Naive thymus-derived CD8-positive, alpha-beta T cell (primary cell): ENCODE data around the gene RAMP1. TPM values are rescaled to one million over a fixed set of nuclear protein-coding genes. Genes with fewer than 3 reads are reported as not detected.

Experiments used
- ATAC-seq, 2 donors: fragments of 150-1000 bp; cut with Tn5 transposase in 1 of 2; sonication (Bioruptor Pico), chemical (Tn5 transposase) in 1 of 2; 1 replicate in 1 of 2; 2 replicates in 1 of 2; pipeline ENCODE4 v1.10.0; 2021; ENCODE audit warnings: mild to moderate bottlenecking in 2 of 2, moderate library complexity in 2 of 2
- POLR2A ChIA-PET: fragments of 350-600 bp; sonication (Branson Sonifier 250); formaldehyde crosslinking; loops from one replicate; lab custom pipeline; 2021; ENCODE audit warnings: antibody characterized with exemption; lab: Charles Lee
- DNase-seq, 10 donors: peaks; one replicate each; pipeline versions ENCODE4 v3.0.0 to v3.0.0-alpha.2; 2020 to 2022
- H3K27ac Mint-ChIP-seq, 10 donors: one replicate each; pipeline ENCODE4 v1.8.0; 2020 to 2022; ENCODE audit warnings: mild to moderate bottlenecking in 10 of 10, mixed read lengths in 10 of 10, moderate library complexity in 4 of 10, inconsistent platforms in 1 of 10
- H3K27me3 Mint-ChIP-seq, 5 donors: one replicate each; pipeline ENCODE4 v1.8.0; 2021 to 2022; ENCODE audit warnings: mixed read lengths in 5 of 5
- H3K36me3 Mint-ChIP-seq, 3 donors: one replicate each; pipeline ENCODE4 v1.8.0; 2020 to 2022; ENCODE audit warnings: mixed read lengths in 3 of 3, mild to moderate bottlenecking in 2 of 3, inconsistent platforms in 1 of 3
- H3K4me1 Mint-ChIP-seq, 4 donors: one replicate each; pipeline ENCODE4 v1.8.0; 2021 to 2022; ENCODE audit warnings: mixed read lengths in 4 of 4
- H3K4me3 Mint-ChIP-seq, 10 donors: one replicate each; pipeline ENCODE4 v1.8.0; 2020 to 2022; ENCODE audit warnings: mild to moderate bottlenecking in 10 of 10, mixed read lengths in 10 of 10, moderate library complexity in 6 of 10, inconsistent platforms in 1 of 10
- H3K9me3 Mint-ChIP-seq, 9 donors: one replicate each; pipeline ENCODE4 v1.8.0; 2020 to 2022; ENCODE audit warnings: mixed read lengths in 9 of 9, mild to moderate bottlenecking in 3 of 9, inconsistent platforms in 1 of 9, moderate library complexity in 1 of 9
- polyA plus RNA-seq, 3 donors: library from polyadenylated mRNA; unstranded; fragments of 300-500 nt; fragmentation: Illumina TruSeq; gene quantifications; one replicate each; pipeline ENCODE4 v1.2.3, GENCODE V29; 2021
- total RNA-seq, 8 experiments: library from RNA in 2 of 8; stranded (reverse) in 2 of 8; gene quantifications; one replicate each; pipeline ENCODE4 v1.2.3 and lab custom pipeline; 2021 to 2026

Gene RAMP1
- total RNA-seq = not detected
- polyA plus RNA-seq = 1 to 10 TPM in 1 of 3 donors, not detected in 2; 1.1 TPM
- 0 to 0.19 (median 0) reads per million in 6 experiments for total RNA-seq (lab: John Stamatoyannopoulos, UW)

GRCh38 chr2:237859533-237860272 is at the start of gene RAMP1:
RAMP1 (plus strand) TSS chr2:237859623; CDS start chr2:237859676, 53 bp downstream.
- DNase-seq = no peak
- H3K4me1 Mint-ChIP-seq = peaks cover 4 to 14% (median 10%) of the 10 kb centered on the region in 4 donors
- peaks cover 14 to 57% (median 34%) of the 10 kb centered on the region in 5 donors for H3K27me3 Mint-ChIP-seq
- H3K36me3 Mint-ChIP-seq = peaks cover 0 to 3% (median 0%) of the 10 kb centered on the region in 3 donors
- H3K27ac Mint-ChIP-seq = peak within 1 kb of the TSS in 1 of 10 donors; percentile 15
- POLR2A ChIA-PET = no interaction called here
- H3K4me3 Mint-ChIP-seq = peak within 1 kb of the TSS in 7 of 10 donors; percentile 0 to 77 (median 26)
- peak in 1 of 2 donors; percentile 32 for ATAC-seq
- peaks cover 0 to under 1% (median 0%) of the 10 kb centered on the region in 9 donors for H3K9me3 Mint-ChIP-seq

GRCh38 chr2:237815637-237816036 is 43.8 kb upstream of the RAMP1 start:
- Mint-ChIP-seq H3K27ac (no peak overlapping the region), H3K27me3 (peaks cover 0 to 1% (median 0%) of the 10 kb centered on the region in 5 donors), H3K4me3 (no peak overlapping the region), H3K9me3 (no peaks in the 10 kb centered on the region), H3K36me3 (no peaks in the 10 kb centered on the region), H3K4me1 (peaks cover 0 to 3% (median 0%) of the 10 kb centered on the region in 4 donors)
- POLR2A ChIA-PET = no interaction called here
- ATAC-seq = no peak
- no peak for DNase-seq

GRCh38 chr2:237816531-237816930 is 42.9 kb upstream of the RAMP1 start:
- H3K27ac Mint-ChIP-seq = peak overlapping the region in 1 of 10 donors; percentile 25
- POLR2A ChIA-PET = no interaction called here
- H3K4me3 Mint-ChIP-seq = no peak overlapping the region
- ATAC-seq (no peak), DNase-seq (no peak)
- no peaks in the 10 kb centered on the region for H3K9me3 Mint-ChIP-seq
- no peaks in the 10 kb centered on the region for H3K36me3 Mint-ChIP-seq
- H3K27me3 Mint-ChIP-seq = peaks cover 0 to 1% (median 0%) of the 10 kb centered on the region in 5 donors
- H3K4me1 Mint-ChIP-seq = peaks cover 0 to 3% (median 0%) of the 10 kb centered on the region in 4 donors

GRCh38 chr2:237818066-237818473 is 41.4 kb upstream of the RAMP1 start:
- POLR2A ChIA-PET = no interaction called here
- Mint-ChIP-seq H3K4me3 (no peak overlapping the region), H3K36me3 (no peaks in the 10 kb centered on the region), H3K27me3 (no peaks in the 10 kb centered on the region), H3K4me1 (peaks cover 0 to 3% (median 0%) of the 10 kb centered on the region in 4 donors), H3K27ac (no peak overlapping the region), H3K9me3 (no peaks in the 10 kb centered on the region)
- no peak for ATAC-seq
- DNase-seq = no peak

- Mint-ChIP-seq H3K4me3 (no peak overlapping the region), H3K4me1 (peaks cover 0 to 3% (median 0%) of the 10 kb centered on the region in 4 donors), H3K9me3 (no peaks in the 10 kb centered on the region), H3K27ac (no peak overlapping the region), H3K36me3 (no peaks in the 10 kb centered on the region), H3K27me3 (no peaks in the 10 kb centered on the region)
- POLR2A ChIA-PET = no interaction called here
- no peak for DNase-seq
- ATAC-seq = no peak
These were observed 40.2 kb upstream of the RAMP1 start for GRCh38 chr2:237819231-237819630.

- Mint-ChIP-seq H3K4me3 (no peak overlapping the region), H3K36me3 (peaks cover 0 to 1% (median 0%) of the 10 kb centered on the region in 3 donors), H3K27me3 (no peaks in the 10 kb centered on the region), H3K4me1 (peaks cover 0 to 3% (median 0%) of the 10 kb centered on the region in 4 donors), H3K9me3 (no peaks in the 10 kb centered on the region), H3K27ac (no peak overlapping the region)
- ATAC-seq = no peak
- POLR2A ChIA-PET = interaction anchor here (0.5 kb wide), 1 partner anchor 41 kb away, joined by 3 read pairs; no protein-coding TSS in a partner anchor
- DNase-seq = no peak
These were observed 39.0 kb upstream of the RAMP1 start for GRCh38 chr2:237820421-237820820.

- POLR2A ChIA-PET = interaction anchor here (0.6 kb wide), 1 partner anchor 167 kb away, joined by 6 read pairs; no protein-coding TSS in a partner anchor
- Mint-ChIP-seq H3K4me1 (no peaks in the 10 kb centered on the region), H3K4me3 (no peak overlapping the region), H3K27ac (no peak overlapping the region), H3K27me3 (no peaks in the 10 kb centered on the region), H3K36me3 (peaks cover 0 to 4% (median 2%) of the 10 kb centered on the region in 3 donors), H3K9me3 (no peaks in the 10 kb centered on the region)
- no peak for DNase-seq
- no peak for ATAC-seq
These were observed 35.9 kb upstream of the RAMP1 start for GRCh38 chr2:237823544-237823943.

- Mint-ChIP-seq H3K27ac (no peak overlapping the region), H3K27me3 (no peaks in the 10 kb centered on the region), H3K4me3 (no peak overlapping the region), H3K9me3 (no peaks in the 10 kb centered on the region), H3K4me1 (no peaks in the 10 kb centered on the region), H3K36me3 (peaks cover 0 to 4% (median 2%) of the 10 kb centered on the region in 3 donors)
- POLR2A ChIA-PET = no interaction called here
- no peak for DNase-seq
- no peak for ATAC-seq
These were observed 35.3 kb upstream of the RAMP1 start for GRCh38 chr2:237824085-237824484.

- POLR2A ChIA-PET = interaction anchor here (0.5 kb wide), 1 partner anchor 72 kb away, joined by 3 read pairs; no protein-coding TSS in a partner anchor
- H3K4me1 Mint-ChIP-seq = peaks cover 0 to 3% (median under 1%) of the 10 kb centered on the region in 4 donors
These were observed 31.9 kb upstream of the RAMP1 start for GRCh38 chr2:237827421-237827987.

GRCh38 chr2:237830522-237830921 is 28.9 kb upstream of the RAMP1 start:
- ATAC-seq (no peak), DNase-seq (no peak)
- Mint-ChIP-seq H3K36me3 (peaks cover 0 to 8% (median 1%) of the 10 kb centered on the region in 3 donors), H3K27me3 (no peaks in the 10 kb centered on the region), H3K9me3 (no peaks in the 10 kb centered on the region), H3K27ac (no peak overlapping the region), H3K4me1 (peaks cover 0 to 3% (median under 1%) of the 10 kb centered on the region in 4 donors), H3K4me3 (no peak overlapping the region)
- POLR2A ChIA-PET = no interaction called here

More at GRCh38 chr2:237827421-237827987, 31.9 kb upstream of the RAMP1 start:
- no peak for DNase-seq
- ATAC-seq = no peak
- no peaks in the 10 kb centered on the region for H3K9me3 Mint-ChIP-seq
- no peak overlapping the region for H3K4me3 Mint-ChIP-seq
- peaks cover 0 to 4% (median 2%) of the 10 kb centered on the region in 3 donors for H3K36me3 Mint-ChIP-seq
- H3K27me3 Mint-ChIP-seq = no peaks in the 10 kb centered on the region
- H3K27ac Mint-ChIP-seq = no peak overlapping the region

GRCh38 chr2:237833546-237833945 is 25.9 kb upstream of the RAMP1 start:
- DNase-seq = no peak

GRCh38 chr2:237835372-237835771 is 24.1 kb upstream of the RAMP1 start:
- no peak overlapping the region for H3K4me3 Mint-ChIP-seq
- no peaks in the 10 kb centered on the region for H3K27me3 Mint-ChIP-seq
- DNase-seq = no peak
- peaks cover 0 to 12% (median 0%) of the 10 kb centered on the region in 3 donors for H3K36me3 Mint-ChIP-seq
- peaks cover 0 to 3% (median under 1%) of the 10 kb centered on the region in 4 donors for H3K4me1 Mint-ChIP-seq
- ATAC-seq = no peak
- POLR2A ChIA-PET = no interaction called here
- no peaks in the 10 kb centered on the region for H3K9me3 Mint-ChIP-seq
- H3K27ac Mint-ChIP-seq = no peak overlapping the region

More at GRCh38 chr2:237833546-237833945, 25.9 kb upstream of the RAMP1 start:
- Mint-ChIP-seq H3K9me3 (no peaks in the 10 kb centered on the region), H3K36me3 (peaks cover 0 to 12% (median 0%) of the 10 kb centered on the region in 3 donors), H3K27me3 (no peaks in the 10 kb centered on the region), H3K4me3 (no peak overlapping the region), H3K4me1 (peaks cover 0 to 3% (median under 1%) of the 10 kb centered on the region in 4 donors), H3K27ac (no peak overlapping the region)
- no peak for ATAC-seq
- POLR2A ChIA-PET = no interaction called here

GRCh38 chr2:237841051-237841450 is 18.4 kb upstream of the RAMP1 start:
- H3K36me3 Mint-ChIP-seq = peaks cover 0 to 12% (median 0%) of the 10 kb centered on the region in 3 donors
- peaks cover 0 to 6% (median 0%) of the 10 kb centered on the region in 9 donors for H3K9me3 Mint-ChIP-seq
- no peaks in the 10 kb centered on the region for H3K27me3 Mint-ChIP-seq
- POLR2A ChIA-PET = no interaction called here
- ATAC-seq = no peak
- no peaks in the 10 kb centered on the region for H3K4me1 Mint-ChIP-seq
- DNase-seq = no peak
- H3K4me3 Mint-ChIP-seq = no peak overlapping the region
- no peak overlapping the region for H3K27ac Mint-ChIP-seq
